Left ventricle myocardium superior (tissue), 1 donor: Measurements from ENCODE around the gene TLK2. TPM values are rescaled to one million over a fixed set of nuclear protein-coding genes. Genes with fewer than 3 reads are reported as not detected.
"Not testable (repeated sequence)": the region's sequence is repeated elsewhere in the genome, so short reads cannot be mapped to it uniquely, and the experiment has no call there.

ENCODE experiments used
- ATAC-seq: fragments of 200-7000 bp; cut with Tn5 transposase; one replicate; pipeline ENCODE4 v1.9.1; 2020; ENCODE audit warnings: mild to moderate bottlenecking, moderate library complexity
- DNase-seq: peaks from one replicate; pipeline ENCODE4 v3.0.0-alpha.2; 2020
- intact Hi-C: fragments of 100-400 bp; cut with micrococcal nuclease; formaldehyde crosslinking; loops from one replicate; pipeline ENCODE4 v1.11.0; 2022
- total RNA-seq: library from RNA; stranded (reverse); fragmentation: NEBNext Ultra II Directional; extraction: Animal tissue kit (Norgen Biotek cat#: 25700); gene quantifications from one replicate; pipeline ENCODE4 v1.2.1, GENCODE V29; 2021
- donor health status: DM: no; HTN: yes; CAD: no; lungs with severe emphysema.

TLK2 gene
- total RNA-seq, 1 donor from 2014 or later, result 29.5 TPM

DNA sequence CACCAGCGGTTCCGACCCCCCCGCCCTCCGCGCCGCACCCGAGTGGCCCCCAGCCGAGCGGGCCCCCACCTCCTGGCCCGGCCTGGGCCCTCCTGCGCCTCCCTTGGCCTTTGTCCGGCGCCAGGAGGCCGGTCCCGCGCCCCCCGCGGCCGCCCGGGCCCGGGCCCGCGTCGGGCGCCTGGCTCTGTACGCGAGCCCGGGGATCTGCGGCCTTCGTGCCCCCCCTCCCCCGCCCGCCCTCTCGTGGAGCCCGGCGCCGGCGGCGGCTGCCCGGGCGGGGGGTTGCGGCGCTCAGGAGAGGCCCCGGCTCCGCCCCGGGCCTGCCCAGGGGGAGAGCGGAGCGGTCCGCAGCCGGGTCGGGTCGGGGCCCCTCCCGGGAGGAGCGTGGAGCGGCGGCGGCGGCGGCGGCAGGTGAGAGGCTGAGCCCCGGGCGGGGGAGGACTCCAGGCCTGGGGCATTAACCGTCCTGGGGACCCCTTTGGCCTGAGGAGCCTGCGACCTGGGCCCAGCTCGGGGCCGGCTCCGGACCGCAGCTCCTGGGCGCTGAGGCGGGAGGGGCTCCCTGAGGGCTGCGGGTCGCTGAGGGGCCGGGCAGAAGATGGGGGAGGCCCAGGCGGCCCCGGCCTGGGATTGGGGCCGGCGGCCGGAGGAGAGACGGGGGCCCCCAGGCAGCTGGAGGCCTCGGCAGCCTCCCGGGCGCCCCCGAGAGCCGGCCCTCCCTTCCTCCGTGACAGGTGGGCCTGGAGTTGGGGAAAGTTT, 434 bp downstream of the TLK2 start:
- intact Hi-C loops, result not testable (repeated sequence)
- DNase-seq (peak; percentile 54), ATAC-seq (peak; percentile 58)

DNA sequence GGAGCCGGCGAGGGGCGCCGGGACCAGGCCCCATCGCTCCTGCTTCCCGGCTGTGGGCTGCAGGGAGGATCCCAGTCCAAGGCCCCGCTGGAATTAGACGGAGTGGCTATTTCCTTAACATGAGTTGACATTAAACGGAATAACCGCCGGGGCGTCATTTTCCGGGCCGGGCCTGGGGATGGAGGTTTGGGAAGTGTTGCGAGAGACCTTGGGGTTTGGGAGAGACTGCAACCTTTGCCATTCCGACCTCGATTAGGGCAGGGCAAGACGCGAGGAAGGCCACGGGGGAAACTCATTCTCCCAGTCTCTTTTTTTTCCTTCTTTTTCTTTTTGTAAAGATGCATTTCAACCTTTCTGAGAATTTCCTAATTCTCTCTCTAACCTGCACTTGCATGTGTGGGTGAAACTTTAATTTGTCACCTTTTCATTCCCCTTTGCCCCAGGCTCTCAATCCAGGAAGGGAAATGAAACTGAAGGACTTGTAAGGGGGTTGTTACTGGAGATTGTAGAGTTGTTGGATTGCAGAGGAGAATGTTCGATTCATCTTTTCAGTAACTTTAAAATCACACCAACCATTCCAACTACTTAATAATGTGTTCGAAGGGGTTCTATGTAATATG, 1.1 kb downstream of the TLK2 start:
- intact Hi-C loops, result not testable (repeated sequence)
- peak; percentile 25 for ATAC-seq
- DNase-seq, result peak; percentile 43

DNA sequence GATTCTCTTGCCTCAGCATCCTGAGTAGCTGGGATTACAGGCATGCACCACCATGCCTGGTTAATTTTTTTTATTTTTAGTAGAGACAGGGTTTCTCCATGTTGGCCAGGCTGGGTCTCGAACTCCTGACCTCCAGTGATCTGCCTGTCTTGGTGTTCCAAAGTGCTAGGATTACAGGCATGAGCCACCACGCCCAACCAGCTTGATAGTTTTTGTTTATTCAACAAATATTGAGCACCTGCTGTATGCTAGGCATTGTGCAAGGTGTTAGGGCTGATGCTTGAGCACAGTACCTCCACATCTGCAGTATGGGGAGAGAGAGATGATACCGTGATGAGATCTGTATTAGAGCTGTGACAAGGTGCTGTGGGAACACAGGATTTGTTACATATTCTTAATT, 3.9 kb downstream of the TLK2 start:
- intact Hi-C loops, ATAC-seq, DNase-seq: not testable (repeated sequence)

DNA sequence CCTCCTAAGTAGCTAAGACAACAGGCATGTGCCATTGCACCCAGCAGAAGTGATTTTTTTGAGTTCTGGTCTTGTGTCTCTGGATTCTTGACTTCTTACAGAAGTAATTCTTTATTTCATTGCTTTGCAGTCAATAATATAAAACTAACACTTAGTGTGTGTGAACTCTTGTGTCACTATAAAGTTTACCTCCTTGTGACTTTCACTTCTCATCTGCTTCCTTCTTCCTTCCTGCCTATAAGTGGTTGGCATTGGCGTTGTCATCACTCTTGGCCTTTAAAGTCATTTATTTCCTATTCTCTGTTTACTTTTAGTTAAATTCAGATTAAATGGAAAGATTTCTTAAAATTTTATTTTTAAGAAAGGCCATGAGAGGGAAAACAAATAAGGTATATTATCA, 12.4 kb downstream of the TLK2 start:
- not testable (repeated sequence) for DNase-seq

DNA sequence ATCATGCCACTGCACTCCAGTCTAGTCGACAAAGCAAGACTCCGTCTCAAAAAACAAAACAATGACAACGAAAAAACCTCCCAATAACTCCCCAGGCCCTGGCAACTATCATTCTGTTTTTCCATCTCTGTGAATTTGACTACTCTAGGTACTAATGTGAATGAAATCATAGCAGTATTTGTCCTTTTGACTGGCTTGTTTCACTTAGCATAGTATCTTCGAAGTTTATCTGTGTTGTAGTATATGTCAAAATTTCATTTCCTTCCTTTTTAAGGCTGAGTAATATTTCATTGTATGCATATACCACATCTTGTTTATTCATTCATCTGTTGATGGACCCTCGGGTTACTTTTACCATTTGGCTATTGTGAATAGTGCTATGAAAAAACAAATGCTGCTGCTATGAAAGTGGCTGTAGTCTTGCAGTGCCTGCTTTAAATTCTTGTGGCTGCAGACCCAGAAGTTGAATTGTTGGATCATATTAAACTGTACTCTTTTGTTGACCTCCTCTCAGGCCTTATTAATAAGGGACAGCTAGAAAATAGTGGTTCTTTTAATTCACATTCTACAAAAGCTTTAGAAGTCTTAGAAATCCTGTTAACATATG, 14.5 kb downstream of the TLK2 start:
- ATAC-seq, DNase-seq, intact Hi-C loops: not testable (repeated sequence)

More for the DNA sequence above, 12.4 kb downstream of the TLK2 start:
- intact Hi-C loops, ATAC-seq: not testable (repeated sequence)

DNA sequence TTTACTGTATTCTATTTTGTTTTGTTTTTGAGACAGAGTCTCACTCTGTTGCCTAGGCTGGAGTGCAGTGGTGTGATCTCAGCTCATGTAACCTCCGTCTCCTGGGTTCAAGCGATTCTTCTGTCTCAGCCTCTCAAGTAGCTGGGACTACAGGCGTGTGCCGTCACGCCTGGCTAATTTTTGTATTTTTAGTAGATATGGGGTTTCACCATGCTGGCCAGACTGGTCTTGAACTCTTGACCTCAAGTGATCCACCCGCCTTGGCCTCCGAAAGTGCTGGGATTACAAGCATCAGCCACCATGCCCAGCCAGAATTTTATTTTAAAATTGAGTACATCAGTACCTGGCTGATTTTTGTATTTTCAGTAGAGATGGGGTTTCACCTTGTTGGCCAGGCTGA, 15.4 kb downstream of the TLK2 start:
- intact Hi-C loops, ATAC-seq, DNase-seq: not testable (repeated sequence)

DNA sequence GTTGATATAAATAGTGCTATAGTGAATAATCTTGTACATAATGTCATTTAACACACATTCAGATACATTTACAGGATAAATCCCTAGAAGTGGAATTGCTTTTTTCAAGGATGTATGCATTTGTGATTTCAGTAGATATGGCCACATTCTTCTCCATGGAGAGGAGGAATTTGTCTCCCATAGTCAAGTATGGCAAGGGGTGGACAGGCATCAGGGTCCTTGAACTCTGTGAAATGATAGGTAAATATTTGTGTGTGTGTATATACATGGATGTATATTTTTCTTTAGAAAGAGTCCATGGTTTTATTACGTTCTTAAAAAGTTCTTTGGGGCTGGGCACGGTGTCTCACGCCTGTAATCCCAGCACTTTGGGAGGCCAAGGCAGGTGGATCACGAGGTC, 17.7 kb downstream of the TLK2 start:
- ATAC-seq, DNase-seq, intact Hi-C loops: not testable (repeated sequence)

DNA sequence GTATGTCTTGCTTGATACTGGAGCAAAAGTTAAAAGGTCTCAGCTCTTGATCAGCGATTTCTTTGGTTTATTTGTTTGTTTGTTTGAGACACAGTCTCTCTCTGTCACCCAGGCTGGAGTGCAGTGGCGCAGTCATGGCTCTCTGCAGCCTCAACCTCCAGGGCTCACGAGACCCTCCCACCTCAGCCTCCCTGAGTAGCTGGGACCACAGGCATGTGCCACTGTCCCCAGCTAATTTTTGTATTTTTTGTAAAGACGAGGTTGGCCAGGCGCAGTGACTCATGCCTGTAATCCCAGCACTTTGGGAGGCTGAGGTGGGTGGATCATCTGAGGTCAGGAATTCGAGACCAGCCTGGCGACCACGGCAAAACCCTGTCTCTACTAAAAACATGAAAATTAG, 20.2 kb downstream of the TLK2 start:
- DNase-seq, intact Hi-C loops, ATAC-seq: not testable (repeated sequence)

DNA sequence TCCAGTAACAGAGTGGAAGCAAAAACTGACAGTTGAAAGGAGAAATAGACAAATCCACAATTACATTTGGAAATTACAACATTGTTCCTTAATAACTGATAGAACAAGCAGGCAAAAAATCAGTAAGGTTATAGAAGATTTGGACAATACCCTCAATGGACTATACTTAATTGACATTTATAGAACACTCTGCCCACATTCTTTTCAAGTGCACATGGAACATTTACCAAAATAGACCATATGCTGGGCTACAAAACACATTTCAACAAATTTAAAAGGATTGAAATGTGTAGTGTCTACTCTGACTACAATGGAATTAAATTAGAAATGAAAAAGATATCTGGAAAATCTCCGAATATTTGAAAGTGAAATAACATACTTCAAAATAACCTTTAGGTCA, 21.8 kb downstream of the TLK2 start:
- DNase-seq, intact Hi-C loops: not testable (repeated sequence)
- peak; percentile 55 for ATAC-seq

DNA sequence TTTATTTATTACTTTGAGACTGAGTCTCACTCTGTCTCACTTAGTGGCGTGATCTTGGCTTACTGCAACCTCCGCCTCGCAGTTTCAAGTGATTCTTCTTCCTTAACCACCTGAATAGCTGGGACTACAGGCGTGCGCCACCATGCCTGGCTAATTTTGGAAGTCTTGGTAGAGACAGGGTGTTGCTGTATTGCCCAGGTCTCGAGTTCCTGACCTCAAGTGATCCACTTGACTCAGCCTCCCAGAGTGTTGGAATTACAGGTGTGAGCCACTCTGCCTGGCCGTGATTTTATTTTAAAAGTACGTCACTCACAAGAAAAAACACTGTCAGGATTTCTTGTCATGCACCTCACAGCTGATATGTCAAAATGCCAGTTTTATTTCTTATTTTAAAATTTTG, 26.2 kb downstream of the TLK2 start:
- DNase-seq, intact Hi-C loops, ATAC-seq: not testable (repeated sequence)

DNA sequence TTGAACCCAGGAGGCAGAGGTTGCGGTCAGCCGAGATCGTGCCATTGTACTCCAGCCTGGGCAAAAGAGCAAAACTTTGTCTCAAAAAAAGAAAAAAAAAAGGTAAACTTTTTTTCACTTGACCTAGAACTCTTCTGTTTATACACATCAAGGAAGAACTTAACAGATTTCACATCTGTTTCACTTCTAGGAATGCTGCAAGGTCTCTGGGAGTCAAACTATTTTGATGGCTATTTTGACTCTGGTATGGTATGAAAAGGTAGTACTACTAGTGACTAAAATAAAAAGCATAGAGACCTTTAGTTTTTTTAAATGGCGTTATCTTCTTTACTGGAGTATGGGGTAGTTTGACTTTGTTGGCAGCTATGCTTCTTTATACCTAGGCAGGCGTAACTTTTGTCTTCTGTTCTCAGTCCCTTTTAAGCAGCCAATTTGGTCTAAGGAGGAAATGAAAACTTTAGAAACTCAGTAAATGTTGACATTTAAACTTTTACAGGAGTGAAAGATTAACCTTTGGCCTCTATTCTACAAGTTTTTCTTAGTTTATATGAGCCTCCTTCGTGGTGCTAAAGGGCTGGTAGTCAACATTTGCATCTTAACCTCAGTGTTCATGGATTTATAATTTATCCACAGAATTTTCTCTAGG, 28.7 kb downstream of the TLK2 start:
- DNase-seq, ATAC-seq, intact Hi-C loops: not testable (repeated sequence)

DNA sequence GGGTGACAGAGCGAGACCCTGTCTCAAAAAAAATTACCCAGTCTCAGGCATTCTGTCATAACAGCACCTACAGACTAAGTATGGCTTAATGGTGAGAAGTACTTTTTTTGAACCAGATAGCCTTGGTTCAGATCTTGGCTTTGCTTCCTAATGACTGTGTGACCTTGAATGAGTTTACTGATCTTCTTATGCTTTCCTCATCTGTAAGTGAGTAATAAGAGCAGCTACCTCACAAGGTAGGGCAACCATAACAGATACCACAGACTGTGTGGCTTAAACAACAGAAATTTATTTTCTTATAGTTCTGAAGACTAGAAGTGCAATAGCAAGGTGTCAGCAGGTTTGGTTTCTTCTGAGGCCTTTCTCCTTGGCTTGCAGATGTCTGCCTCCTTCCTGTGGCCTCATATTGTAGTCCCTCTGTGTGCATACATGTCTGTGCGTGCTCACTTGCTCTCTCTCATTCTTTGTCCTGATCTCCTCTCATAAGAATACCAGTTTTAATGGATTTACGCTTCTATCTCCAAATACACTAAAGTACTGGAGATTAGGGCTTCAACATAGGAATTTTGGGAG, 31.7 kb downstream of the TLK2 start:
- ATAC-seq, intact Hi-C loops, DNase-seq: not testable (repeated sequence)

DNA sequence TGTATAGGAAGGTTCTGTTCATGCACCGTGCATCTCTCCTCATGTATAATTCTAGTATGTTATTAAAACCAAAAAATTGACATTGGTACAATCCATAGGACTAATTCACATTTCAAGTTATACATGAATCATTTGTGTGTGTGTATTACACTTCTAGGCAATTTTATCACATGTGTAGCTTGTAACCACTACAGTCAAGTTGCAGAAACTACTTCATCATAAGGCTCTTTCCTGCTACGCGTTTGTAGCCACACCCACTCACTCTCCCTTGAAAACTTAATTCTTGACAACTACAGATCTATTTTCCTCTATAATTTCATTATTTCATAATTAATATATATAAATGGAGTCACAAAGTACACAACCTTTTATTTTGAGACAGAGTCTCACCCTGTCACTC, 32.4 kb downstream of the TLK2 start:
- intact Hi-C loops, ATAC-seq, DNase-seq: not testable (repeated sequence)

DNA sequence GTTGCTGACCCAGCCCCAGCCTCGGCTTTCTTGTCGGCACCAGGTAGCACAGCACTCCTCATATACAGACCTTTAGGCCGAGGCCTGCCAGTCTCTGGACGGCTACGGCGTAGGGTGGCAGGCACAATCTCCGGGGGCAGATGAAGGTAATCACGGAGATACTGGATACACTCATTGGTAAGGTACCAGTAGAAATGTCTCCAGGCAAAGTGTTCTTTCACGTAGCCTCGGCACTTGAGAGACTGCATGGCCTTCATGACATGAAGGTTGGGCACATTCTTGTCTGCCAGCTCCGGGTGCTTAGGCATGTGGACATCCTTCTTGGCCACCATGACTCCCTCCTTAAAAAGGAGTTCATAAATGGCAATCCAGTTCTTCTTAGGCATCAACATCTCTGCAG, 37.8 kb downstream of the TLK2 start:
- ATAC-seq, intact Hi-C loops: not testable (repeated sequence)

DNA sequence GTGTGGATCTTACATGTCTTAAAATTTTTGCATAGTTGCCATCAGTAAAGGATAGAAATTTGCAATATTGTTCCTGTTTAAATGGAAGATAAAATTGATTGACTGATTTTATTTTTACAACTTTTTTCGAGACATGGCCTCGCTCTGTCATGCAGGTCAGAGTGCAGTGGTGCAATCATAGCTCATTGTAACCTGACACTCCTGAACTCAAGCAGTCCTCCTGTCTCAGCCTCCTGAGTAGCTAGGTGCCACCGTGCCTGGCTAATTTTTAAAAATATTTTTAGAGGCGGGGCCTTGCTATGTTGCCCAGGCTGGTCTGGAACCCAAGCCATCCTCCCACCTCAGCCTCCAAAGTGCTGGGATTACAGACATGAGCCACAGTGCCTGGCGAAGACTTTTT, 42.7 kb downstream of the TLK2 start:
- DNase-seq, ATAC-seq, intact Hi-C loops: not testable (repeated sequence)

More for the DNA sequence above, 37.8 kb downstream of the TLK2 start:
- not testable (repeated sequence) for DNase-seq

DNA sequence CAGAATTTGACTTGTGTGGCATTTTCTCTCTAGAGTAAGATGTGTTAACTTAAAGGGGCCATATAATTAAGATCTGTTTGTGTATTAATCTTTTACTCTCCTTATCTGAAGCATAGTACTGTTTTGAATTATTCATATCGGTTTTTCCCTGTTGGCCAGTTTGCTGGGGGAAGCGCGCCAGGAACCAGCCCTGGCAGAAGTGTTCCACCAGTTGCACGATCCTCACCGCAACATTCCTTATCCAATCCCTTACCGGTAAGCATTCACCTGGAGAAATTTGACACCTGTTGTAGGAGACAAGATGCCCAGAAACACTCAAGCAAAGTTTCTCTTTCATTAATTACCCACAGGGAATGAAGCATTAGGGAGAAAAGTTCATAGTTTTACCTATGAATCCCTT, 45.5 kb downstream of the TLK2 start:
- DNase-seq, intact Hi-C loops, ATAC-seq: not testable (repeated sequence)

DNA sequence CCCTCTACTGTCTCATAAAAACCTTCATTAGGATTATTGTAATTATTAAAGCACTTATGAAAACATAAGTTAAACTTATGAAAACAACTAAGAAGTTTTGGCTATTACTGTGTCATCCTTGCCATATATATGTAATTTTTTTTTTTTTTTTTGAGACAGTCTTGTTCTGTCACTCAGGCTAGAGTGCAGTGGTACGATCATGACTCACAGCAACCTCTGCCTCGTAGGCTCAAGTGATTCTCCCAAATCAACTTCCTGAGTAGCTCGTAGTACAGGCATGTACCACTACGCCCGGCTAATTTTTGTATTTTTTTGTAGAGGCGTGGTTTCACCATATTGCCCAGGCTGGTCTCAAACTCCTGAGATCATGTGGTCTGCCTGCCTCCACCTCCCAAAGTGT, 46.7 kb downstream of the TLK2 start:
- ATAC-seq, intact Hi-C loops, DNase-seq: not testable (repeated sequence)

DNA sequence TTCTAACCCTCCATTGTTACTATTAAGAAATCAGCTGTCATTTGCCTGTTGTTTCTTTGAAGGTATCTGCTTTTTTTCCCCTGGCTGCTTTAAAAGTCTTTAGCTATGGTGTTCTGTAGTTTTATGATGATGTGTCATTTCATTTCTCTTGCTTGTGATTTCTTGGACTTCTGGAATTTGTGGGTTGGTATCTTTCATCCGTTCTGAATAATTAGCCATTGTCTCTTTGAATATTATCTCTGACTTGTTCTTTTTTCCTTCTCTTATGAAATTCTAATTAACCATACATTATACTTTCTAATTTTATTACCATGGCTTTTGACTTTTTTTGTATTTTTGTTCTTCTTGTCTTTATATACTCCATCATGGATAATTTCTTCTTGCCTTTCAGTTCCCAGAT, 52.3 kb downstream of the TLK2 start:
- DNase-seq, intact Hi-C loops, ATAC-seq: not testable (repeated sequence)

DNA sequence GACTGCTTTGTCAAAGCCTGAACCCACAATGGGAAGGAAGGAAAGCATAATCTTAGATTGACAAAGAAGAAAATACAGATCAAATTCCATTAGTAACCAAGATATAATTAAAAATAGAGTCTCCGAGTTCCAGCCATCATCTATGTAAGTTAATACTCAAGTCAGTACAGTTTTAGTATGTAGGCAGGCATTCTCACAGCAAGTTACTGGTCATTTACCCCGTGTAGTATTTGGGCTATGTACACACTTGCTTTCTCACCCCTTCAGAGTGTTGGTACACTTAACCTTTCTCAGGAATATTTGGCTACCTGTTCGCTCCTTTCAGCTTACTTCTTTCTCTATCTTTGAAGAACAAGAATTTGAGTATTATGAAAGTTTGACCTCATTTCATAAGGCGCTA, 57.9 kb downstream of the TLK2 start:
- intact Hi-C loops, ATAC-seq, DNase-seq: not testable (repeated sequence)
